Naive thymus-derived CD4-positive, alpha-beta T cell (primary cell): ENCODE data around the gene RAPGEF3. TPM values are rescaled to one million over a fixed set of nuclear protein-coding genes. Genes with fewer than 3 reads are reported as not detected.
A peak's percentile ranks its signal among the peaks of the same experiment; 100 is the strongest.

Experiments used
- ATAC-seq: fragments of 150-1000 bp; cut with Tn5 transposase; 2 replicates; pipeline ENCODE4 v1.10.0; 2021; ENCODE audit warnings: mild to moderate bottlenecking, moderate library complexity
- CTCF ChIA-PET: fragments of 350-600 bp; sonication (Branson Sonifier 250); formaldehyde crosslinking; loops from one replicate; lab custom pipeline; 2021; ENCODE audit warnings: antibody characterized with exemption; lab: Charles Lee
- POLR2A ChIA-PET: fragments of 350-600 bp; sonication (Branson Sonifier 250); formaldehyde crosslinking; loops from one replicate; lab custom pipeline; 2021; ENCODE audit warnings: antibody characterized with exemption, inconsistent platforms; lab: Charles Lee
- DNase-seq, 9 donors: peaks; one replicate each; pipeline versions ENCODE4 v3.0.0 to v3.0.0-alpha.2; 2020 to 2022; ENCODE audit warnings: mixed read lengths in 1 of 9
- H3K27ac ChIP-seq: one replicate; pipeline ENCODE4 v1.7.0; 2013; ENCODE audit warnings: mild to moderate bottlenecking, low read depth, low read length, moderate library complexity
- H3K27me3 ChIP-seq, 2 donors: one replicate each; pipeline ENCODE4 v1.7.0; 2013; ENCODE audit warnings: low read length in 2 of 2, mild to moderate bottlenecking in 2 of 2, moderate library complexity in 2 of 2; ENCODE audit not compliant: control insufficient read depth in 2 of 2, insufficient read depth in 2 of 2
- H3K36me3 ChIP-seq, 3 experiments: 1 replicate in 2 of 3; 2 replicates in 1 of 3; pipeline ENCODE4 v1.7.0; 2013; ENCODE audit warnings: low read length in 3 of 3, mild to moderate bottlenecking in 3 of 3, moderate library complexity in 1 of 3; ENCODE audit not compliant: insufficient read depth in 3 of 3, control insufficient read depth in 2 of 3
- H3K4me1 ChIP-seq, 2 donors: one replicate each; pipeline ENCODE4 v1.7.0; 2013; ENCODE audit warnings: low read length in 2 of 2, mild to moderate bottlenecking in 2 of 2, moderate library complexity in 1 of 2; ENCODE audit not compliant: control insufficient read depth in 2 of 2, insufficient read depth in 2 of 2
- H3K4me3 ChIP-seq: 2 replicates; pipeline ENCODE4 v1.7.0; 2013; ENCODE audit warnings: mild to moderate bottlenecking, low read length
- H3K9me3 ChIP-seq, 3 experiments: 1 replicate in 2 of 3; 2 replicates in 1 of 3; pipeline ENCODE4 v1.7.0; 2013; ENCODE audit warnings: low read length in 3 of 3; ENCODE audit not compliant: control insufficient read depth in 2 of 3
- H3K27ac Mint-ChIP-seq, 9 donors: one replicate each; pipeline ENCODE4 v1.8.0; 2020 to 2022; ENCODE audit warnings: mixed read lengths in 9 of 9, mild to moderate bottlenecking in 8 of 9, moderate library complexity in 5 of 9, inconsistent platforms in 2 of 9
- H3K27me3 Mint-ChIP-seq, 5 donors: one replicate each; pipeline ENCODE4 v1.8.0; 2021 to 2022; ENCODE audit warnings: mixed read lengths in 5 of 5, mild to moderate bottlenecking in 1 of 5
- H3K36me3 Mint-ChIP-seq, 5 donors: one replicate each; pipeline ENCODE4 v1.8.0; 2020 to 2022; ENCODE audit warnings: mixed read lengths in 5 of 5, mild to moderate bottlenecking in 3 of 5, inconsistent platforms in 1 of 5
- H3K4me1 Mint-ChIP-seq, 7 donors: one replicate each; pipeline ENCODE4 v1.8.0; 2020 to 2022; ENCODE audit warnings: mixed read lengths in 7 of 7, mild to moderate bottlenecking in 3 of 7, inconsistent platforms in 1 of 7
- H3K4me3 Mint-ChIP-seq, 10 donors: one replicate each; pipeline ENCODE4 v1.8.0; 2020 to 2022; ENCODE audit warnings: mild to moderate bottlenecking in 10 of 10, mixed read lengths in 10 of 10, moderate library complexity in 6 of 10, inconsistent platforms in 2 of 10
- H3K9me3 Mint-ChIP-seq, 11 donors: one replicate each; pipeline ENCODE4 v1.8.0; 2020 to 2022; ENCODE audit warnings: mixed read lengths in 11 of 11, mild to moderate bottlenecking in 4 of 11, inconsistent platforms in 1 of 11, moderate library complexity in 1 of 11
- intact Hi-C, 2 donors: fragments of 100-400 bp; cut with micrococcal nuclease; formaldehyde crosslinking; loops; one replicate each; pipeline ENCODE4 v1.15.1; 2023
- polyA plus RNA-seq, 2 donors: library from polyadenylated mRNA; unstranded; fragments of 300-500 nt; fragmentation: Illumina TruSeq; gene quantifications; one replicate each; pipeline ENCODE4 v1.2.3, GENCODE V29; 2021
- total RNA-seq, 6 experiments: library from RNA in 5 of 6; stranded (reverse) in 5 of 6; gene quantifications; 1 replicate in 5 of 6; 2 replicates in 1 of 6; pipeline ENCODE4 v1.2.3 and lab custom pipeline; 2021 to 2026

The RAPGEF3 gene
- total and polyA plus RNA-seq, 7 experiments from 2014 or later: 0.08 to 1.9 (median 0.82) TPM; not detected in 2

GRCh38 chr12:47754126-47754525 is 4.6 kb downstream of the RAPGEF3 start:
- POLR2A ChIA-PET: interaction anchor here (1.6 kb wide), 1 partner anchor 19 kb away, joined by 3 read pairs; the partner anchor contains the start of gene SLC48A1

GRCh38 chr12:47753021-47754001 is 5.4 kb downstream of the RAPGEF3 start:
- Histone ChIP-seq H3K36me3 (no peaks in the 10 kb centered on the region), H3K4me3 (no peak overlapping the region), H3K27me3 (no peaks in the 10 kb centered on the region), H3K27ac (no peak overlapping the region), H3K9me3 (no peaks in the 10 kb centered on the region), H3K4me1 (peaks cover under 1% of the 10 kb centered on the region in 2 donors)
- CTCF ChIA-PET: interaction anchor here (1.7 to 10.7 kb wide), 2 partner anchors 10 to 11 kb away, joined by 8 to 130 read pairs; no protein-coding TSS in a partner anchor
- Mint-ChIP-seq H3K4me3 (no peak overlapping the region), H3K4me1 (peaks cover 0 to 23% (median 9%) of the 10 kb centered on the region in 7 donors), H3K27ac (peak overlapping the region in 1 of 9 donors; percentile 22), H3K27me3 (peaks cover 0 to 4% (median 0%) of the 10 kb centered on the region in 5 donors), H3K36me3 (no peaks in the 10 kb centered on the region), H3K9me3 (no peaks in the 10 kb centered on the region)
- intact Hi-C loops: no loop called here
- DNase-seq: no peak
- POLR2A ChIA-PET: interaction anchor here (1.1 to 1.6 kb wide), 2 partner anchors 13 to 20 kb away, joined by 3 read pairs; partner anchors contain the start of gene SLC48A1
- ATAC-seq: no peak

More at GRCh38 chr12:47754126-47754525, 4.6 kb downstream of the RAPGEF3 start:
- Mint-ChIP-seq H3K4me1 (peaks cover 0 to 25% (median 9%) of the 10 kb centered on the region in 7 donors), H3K27me3 (peaks cover 0 to 4% (median 0%) of the 10 kb centered on the region in 5 donors), H3K4me3 (no peak overlapping the region), H3K9me3 (no peaks in the 10 kb centered on the region), H3K27ac (no peak overlapping the region), H3K36me3 (no peaks in the 10 kb centered on the region)
- Histone ChIP-seq H3K36me3 (no peaks in the 10 kb centered on the region), H3K27ac (no peak overlapping the region), H3K27me3 (no peaks in the 10 kb centered on the region), H3K9me3 (no peaks in the 10 kb centered on the region), H3K4me3 (no peak overlapping the region), H3K4me1 (peaks cover 4 to 5% of the 10 kb centered on the region in 2 donors)
- ATAC-seq (no peak), DNase-seq (no peak)
- CTCF ChIA-PET: interaction anchor here (10.7 kb wide), 1 partner anchor 10 kb away, joined by 130 read pairs; no protein-coding TSS in a partner anchor
- intact Hi-C loops: no loop called here

GRCh38 chr12:47752552-47752951 is 6.1 kb downstream of the RAPGEF3 start:
- ChIA-PET CTCF (interaction anchor here (1.7 kb wide), 1 partner anchor 10 kb away, joined by 8 read pairs; no protein-coding TSS in a partner anchor), POLR2A (interaction anchor here (1.1 kb wide), 1 partner anchor 14 kb away, joined by 3 read pairs; no protein-coding TSS in a partner anchor)
- Histone ChIP-seq H3K9me3 (no peaks in the 10 kb centered on the region), H3K27me3 (no peaks in the 10 kb centered on the region), H3K36me3 (no peaks in the 10 kb centered on the region), H3K4me1 (no peaks in the 10 kb centered on the region), H3K4me3 (no peak overlapping the region), H3K27ac (no peak overlapping the region)
- Mint-ChIP-seq H3K9me3 (no peaks in the 10 kb centered on the region), H3K27me3 (peaks cover 0 to 4% (median 0%) of the 10 kb centered on the region in 5 donors), H3K4me1 (peaks cover 0 to 21% (median 5%) of the 10 kb centered on the region in 7 donors), H3K36me3 (no peaks in the 10 kb centered on the region), H3K4me3 (no peak overlapping the region), H3K27ac (peak overlapping the region in 1 of 9 donors; percentile 22)
- intact Hi-C loops: no loop called here
- ATAC-seq: no peak
- DNase-seq: no peak

DNA sequence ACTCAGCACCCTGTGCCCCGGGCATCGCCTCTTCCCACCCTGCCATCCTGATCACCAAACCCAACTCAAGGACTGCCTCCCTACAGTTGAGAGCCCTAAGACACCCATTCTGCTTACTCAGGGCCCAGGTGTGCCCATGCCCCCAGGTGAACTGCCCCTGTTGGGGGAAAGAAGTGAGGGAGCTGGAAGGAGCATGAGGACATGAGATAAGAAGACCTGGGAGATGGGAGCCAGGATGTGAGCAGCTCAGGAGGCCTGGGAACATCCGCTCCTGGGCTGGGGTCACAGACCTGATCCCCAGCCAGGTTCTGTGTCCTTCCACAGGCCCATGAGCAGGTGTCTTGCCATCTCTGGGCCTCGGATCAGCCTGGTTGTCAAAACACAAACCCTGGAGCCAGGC is 6.6 kb downstream of the RAPGEF3 start:
- H3K4me3 Mint-ChIP-seq: no peak overlapping the region
- intact Hi-C loops: no loop called here
- no peaks in the 10 kb centered on the region for H3K4me1 ChIP-seq

GRCh38 chr12:47751561-47751960 is 7.1 kb downstream of the RAPGEF3 start:
- Histone ChIP-seq H3K9me3 (no peaks in the 10 kb centered on the region), H3K4me3 (no peak overlapping the region), H3K27me3 (no peaks in the 10 kb centered on the region), H3K4me1 (no peaks in the 10 kb centered on the region), H3K36me3 (no peaks in the 10 kb centered on the region), H3K27ac (no peak overlapping the region)
- DNase-seq (no peak), ATAC-seq (no peak)
- Mint-ChIP-seq H3K4me1 (peaks cover 0 to 20% (median 0%) of the 10 kb centered on the region in 7 donors), H3K27me3 (peaks cover 0 to 4% (median 0%) of the 10 kb centered on the region in 5 donors), H3K9me3 (no peaks in the 10 kb centered on the region), H3K27ac (no peak overlapping the region), H3K36me3 (no peaks in the 10 kb centered on the region), H3K4me3 (no peak overlapping the region)
- intact Hi-C loops: no loop called here
- CTCF ChIA-PET: interaction anchor here (1.7 kb wide), 1 partner anchor 9 kb away, joined by 8 read pairs; no protein-coding TSS in a partner anchor
- POLR2A ChIA-PET: no interaction called here

More for the DNA sequence above, 6.6 kb downstream of the RAPGEF3 start:
- H3K27me3 Mint-ChIP-seq: peaks cover 0 to 4% (median 0%) of the 10 kb centered on the region in 5 donors
- Histone ChIP-seq H3K27me3 (no peaks in the 10 kb centered on the region), H3K9me3 (no peaks in the 10 kb centered on the region), H3K36me3 (no peaks in the 10 kb centered on the region), H3K4me3 (no peak overlapping the region), H3K27ac (no peak overlapping the region)
- no peak for DNase-seq
- peaks cover 0 to 21% (median under 1%) of the 10 kb centered on the region in 7 donors for H3K4me1 Mint-ChIP-seq
- ATAC-seq: no peak
- ChIA-PET CTCF (interaction anchor here (1.7 kb wide), 1 partner anchor 9 kb away, joined by 8 read pairs; no protein-coding TSS in a partner anchor), POLR2A (interaction anchor here (1.1 kb wide), 1 partner anchor 14 kb away, joined by 3 read pairs; no protein-coding TSS in a partner anchor)
- H3K36me3 Mint-ChIP-seq: no peaks in the 10 kb centered on the region
- no peak overlapping the region for H3K27ac Mint-ChIP-seq
- no peaks in the 10 kb centered on the region for H3K9me3 Mint-ChIP-seq

GRCh38 chr12:47750916-47751470 is 7.7 kb downstream of the RAPGEF3 start:
- Histone ChIP-seq H3K4me1 (no peaks in the 10 kb centered on the region), H3K9me3 (no peaks in the 10 kb centered on the region), H3K36me3 (no peaks in the 10 kb centered on the region), H3K4me3 (no peak overlapping the region), H3K27ac (no peak overlapping the region), H3K27me3 (no peaks in the 10 kb centered on the region)
- Mint-ChIP-seq H3K27me3 (peaks cover 0 to 4% (median 0%) of the 10 kb centered on the region in 5 donors), H3K4me1 (peaks cover 0 to 14% (median 0%) of the 10 kb centered on the region in 7 donors), H3K9me3 (no peaks in the 10 kb centered on the region), H3K27ac (no peak overlapping the region), H3K36me3 (no peaks in the 10 kb centered on the region), H3K4me3 (no peak overlapping the region)
- DNase-seq: no peak
- intact Hi-C loops: no loop called here
- ChIA-PET POLR2A (no interaction called here), CTCF (no interaction called here)
- no peak for ATAC-seq
